ENCODE data around the gene C1QC.

Gene C1QC

GRCh38 chr1:22680726-22681125 lies 37.3 kb downstream of the C1QC start:
- DNase-seq (ENCODE audit: low read depth) = no peak

DNA sequence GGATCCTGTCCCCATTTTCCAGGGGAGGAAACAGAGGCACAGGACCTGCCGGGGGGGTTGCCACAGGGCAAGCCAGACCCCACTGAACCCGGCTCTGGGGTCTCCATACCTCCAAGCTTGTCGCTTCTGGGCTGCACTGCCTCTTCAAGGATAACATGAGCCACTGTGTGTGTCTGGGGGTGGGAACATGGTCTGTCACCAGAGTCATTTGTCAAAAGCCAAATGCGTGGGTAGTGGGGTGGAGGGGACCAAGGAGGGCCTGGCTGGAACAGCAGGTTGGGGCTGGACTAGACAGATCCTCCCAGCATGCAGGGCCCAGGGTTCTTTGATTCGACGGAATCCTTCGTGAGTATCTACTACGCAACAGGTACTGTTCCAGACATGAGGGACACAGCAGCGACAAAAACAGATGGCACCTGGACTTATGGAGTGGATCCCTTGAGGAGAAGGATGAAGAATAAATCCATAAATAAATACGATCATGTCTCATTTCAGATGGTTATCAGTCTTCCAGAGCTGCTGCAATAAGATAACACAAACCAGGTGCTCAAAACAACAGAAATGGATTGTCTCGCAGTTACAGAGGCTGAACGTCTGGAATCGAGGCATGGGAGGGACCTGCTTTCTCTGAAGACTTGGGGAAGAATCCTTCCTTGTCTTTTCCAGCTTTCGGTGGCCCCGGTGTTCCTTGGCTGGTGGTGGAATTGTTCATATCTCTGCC lies 38.3 kb downstream of the C1QC start:
- DNase-seq (ENCODE audit: low read depth) = no peak

- no peak for DNase-seq (ENCODE audit: low read depth)
Measured at GRCh38 chr1:22683547-22683946, 40.1 kb downstream of the C1QC start.

- no peak for DNase-seq (ENCODE audit: low read depth)
Measured at GRCh38 chr1:22685591-22686059, 42.2 kb downstream of the C1QC start.

DNA sequence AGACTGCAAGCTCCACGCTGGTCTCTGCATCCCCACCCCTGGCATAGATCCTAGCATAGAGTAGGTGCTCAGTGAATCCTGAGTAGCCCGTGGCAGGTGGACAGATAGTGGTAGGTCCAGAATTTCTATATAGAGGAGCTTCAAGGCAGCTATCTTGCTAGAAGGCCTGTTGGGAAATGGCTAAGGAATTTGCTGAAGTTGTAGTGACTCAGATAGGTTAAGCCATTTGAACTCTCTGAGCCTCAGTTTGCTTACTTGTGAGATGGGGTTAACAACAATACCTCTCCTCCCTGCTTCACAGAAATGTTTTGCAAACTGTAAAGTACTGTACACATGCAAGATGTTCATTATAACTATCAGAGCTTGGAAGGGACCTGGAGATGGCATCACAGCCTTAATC lies 43.8 kb downstream of the C1QC start:
- DNase-seq (ENCODE audit: low read depth) = no peak

DNA sequence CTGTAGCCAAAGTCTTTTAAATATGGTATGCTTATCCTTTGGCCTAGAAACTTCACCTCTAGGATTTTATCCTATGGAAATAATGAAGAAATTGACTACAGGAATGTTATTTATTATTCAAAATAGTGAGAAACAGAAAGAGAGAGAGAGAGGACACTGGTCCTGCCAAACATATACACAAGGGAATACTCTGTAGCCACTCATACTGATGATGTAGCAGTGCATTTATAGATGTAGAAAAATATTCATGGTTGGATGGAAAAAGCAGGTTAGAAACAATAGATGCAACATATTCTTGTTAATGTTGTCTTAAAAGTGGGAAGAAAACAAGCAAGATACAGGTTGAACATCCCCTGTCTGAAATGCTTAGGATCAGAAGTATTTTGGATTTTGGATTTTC lies 45.0 kb downstream of the C1QC start:
- no peak for DNase-seq (ENCODE audit: low read depth)

GRCh38 chr1:22689505-22689904 lies 46.1 kb downstream of the C1QC start:
- no peak for DNase-seq (ENCODE audit: low read depth)

DNA sequence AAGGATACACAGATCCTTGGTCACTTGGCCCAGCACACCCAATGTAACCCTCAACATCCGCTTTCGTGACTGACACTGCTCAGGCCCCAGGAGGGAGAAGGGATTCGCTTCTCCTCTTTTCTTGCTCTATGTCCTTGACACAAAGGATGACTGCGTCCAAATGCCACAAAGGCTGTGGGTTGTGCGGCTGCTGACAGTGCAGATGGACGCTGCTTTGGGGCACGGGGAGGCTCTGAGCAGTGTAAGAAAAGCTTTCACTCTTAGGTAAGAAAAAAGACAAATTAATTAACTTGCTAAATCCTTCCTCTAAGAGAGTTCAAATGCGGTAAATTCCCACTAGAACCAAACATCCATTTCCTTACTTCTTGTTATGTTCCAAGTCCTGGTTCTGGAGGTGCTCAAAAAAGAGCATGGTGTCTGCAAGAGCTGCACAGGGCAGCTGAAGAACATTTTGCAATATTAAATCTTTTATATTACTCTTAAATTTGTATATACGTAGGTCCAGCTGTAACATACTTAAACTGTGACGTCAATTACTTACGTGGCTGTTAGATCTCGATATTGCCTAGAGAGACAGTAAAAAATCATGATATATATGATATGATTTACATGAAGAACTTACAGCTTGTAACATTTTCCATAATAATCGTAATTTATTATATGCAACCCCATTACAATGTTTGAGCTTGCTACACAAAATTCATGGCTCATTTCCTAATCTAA lies 47.8 kb downstream of the C1QC start:
- DNase-seq (ENCODE audit: low read depth) = no peak

DNA sequence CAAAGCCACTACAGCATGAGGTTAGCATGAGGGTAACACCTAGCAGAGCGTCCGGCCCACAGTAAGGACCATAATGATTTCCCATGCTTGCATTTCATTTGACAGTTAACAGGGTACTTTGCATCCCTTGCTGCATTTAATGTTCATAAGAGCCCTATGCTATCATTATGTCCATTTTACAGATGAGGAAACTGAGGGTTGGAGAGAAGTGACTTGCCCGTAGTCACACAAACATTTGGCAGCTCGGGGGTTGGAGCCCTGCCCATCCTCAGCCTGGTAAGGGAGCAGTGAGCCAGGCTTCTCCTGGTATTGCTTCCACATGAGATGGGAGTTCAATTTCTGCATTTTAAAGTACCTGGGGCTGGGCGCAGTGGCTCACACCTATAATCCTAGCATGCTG lies 50.7 kb downstream of the C1QC start:
- no peak for DNase-seq (ENCODE audit: low read depth)

DNA sequence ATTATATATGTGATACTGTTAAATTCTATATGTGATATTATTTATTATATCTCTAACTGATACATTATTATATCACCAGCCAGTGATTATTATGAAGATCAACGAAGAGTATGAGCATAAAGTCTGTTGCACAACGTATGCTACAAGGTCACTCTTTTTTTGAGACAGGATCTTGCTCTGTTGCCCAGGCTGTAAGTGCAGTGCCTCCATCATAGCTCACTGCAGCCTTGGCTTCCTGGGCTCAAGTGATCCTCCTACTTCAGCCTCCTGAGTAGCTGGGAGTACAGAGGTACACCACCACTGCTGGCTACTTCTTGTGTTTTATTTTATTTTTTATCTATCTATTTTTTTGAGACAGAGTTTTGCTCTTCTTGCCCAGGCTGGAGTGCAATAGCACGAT lies 53.2 kb downstream of the C1QC start:
- DNase-seq (ENCODE audit: low read depth) = no peak

Data from stimulated activated CD8-positive, alpha-beta memory T cell treated with anti-CD3 and anti-CD28 coated beads, Interleukin-4, amount 100 ng/mL, for 24 hours (primary cell).